HG03558 (cell line): ENCODE results near the gene MRPL23.
"Not testable (repeated sequence)": the region's sequence is repeated elsewhere in the genome, so short reads cannot be mapped to it uniquely, and the experiment has no call there.

Experiments used
- ATAC-seq: cut with Tn5 transposase; IDR thresholded peaks from one replicate; pipeline ENCODE4 v1.9.1; 2021; ENCODE audit warnings: moderate number of reproducible peaks; ENCODE audit not compliant: unreplicated experiment; ENCODE audit errors: extremely low read depth

MRPL23 gene

DNA sequence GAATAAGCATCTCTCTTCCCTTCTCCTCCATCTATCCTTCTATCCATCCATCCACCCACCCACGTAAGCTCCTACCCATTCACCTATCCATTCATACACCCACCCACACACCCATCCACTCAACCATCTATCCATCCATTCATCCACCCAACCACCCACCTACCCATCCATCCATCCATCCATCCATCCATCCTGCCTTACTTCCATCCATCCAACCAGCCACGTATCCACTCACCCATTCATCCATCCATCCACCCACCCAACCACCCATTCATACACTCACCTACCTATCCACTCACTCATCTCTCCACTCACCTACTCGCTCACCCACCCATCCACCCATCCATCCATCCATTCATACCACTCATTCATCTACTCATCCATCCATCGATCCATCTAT lies 14.5 kb upstream of the MRPL23 start:
- no peak for ATAC-seq

DNA sequence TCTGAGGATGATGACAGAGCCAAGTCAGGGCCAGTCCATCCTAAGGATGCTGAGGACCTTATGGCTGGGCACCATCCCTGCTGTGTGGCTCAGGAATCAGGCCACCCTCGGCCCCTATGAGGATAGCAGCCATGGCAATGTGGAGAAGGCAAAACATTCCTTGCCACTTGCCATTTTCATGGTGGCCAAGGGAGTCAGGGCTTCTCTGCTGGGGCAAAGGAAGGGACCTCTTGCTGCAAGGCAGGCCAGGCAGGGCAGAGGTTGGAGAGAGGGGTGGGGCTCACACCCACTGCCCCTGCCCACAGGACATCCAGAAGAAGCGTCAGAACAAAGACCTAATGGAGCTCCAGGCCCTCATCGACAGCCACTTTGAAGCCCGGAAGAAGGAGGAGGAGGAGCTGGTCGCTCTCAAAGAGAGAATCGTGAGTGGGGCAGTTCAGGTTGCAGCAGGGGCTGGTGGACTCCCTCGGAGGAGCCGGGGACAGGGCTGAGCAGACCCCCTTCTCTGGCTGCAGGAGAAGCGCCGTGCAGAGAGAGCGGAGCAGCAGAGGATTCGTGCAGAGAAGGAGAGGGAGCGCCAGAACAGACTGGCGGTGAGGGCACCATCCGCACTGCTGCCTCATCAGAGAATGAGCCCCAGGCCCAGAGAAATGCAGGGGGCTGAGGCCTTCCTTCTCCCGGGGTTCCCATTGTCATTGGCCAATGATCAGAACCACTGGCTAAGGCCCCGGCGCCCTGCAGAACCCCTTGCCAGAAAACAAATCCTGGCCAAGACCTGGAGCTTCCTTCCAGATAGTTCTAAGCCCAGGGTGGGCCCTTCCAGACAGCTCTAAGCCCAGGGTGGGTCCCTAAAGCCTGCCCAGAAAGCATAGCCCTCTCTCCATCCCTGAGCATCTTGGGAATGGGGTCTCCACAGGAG lies 13.5 kb upstream of the MRPL23 start:
- no peak for ATAC-seq

DNA sequence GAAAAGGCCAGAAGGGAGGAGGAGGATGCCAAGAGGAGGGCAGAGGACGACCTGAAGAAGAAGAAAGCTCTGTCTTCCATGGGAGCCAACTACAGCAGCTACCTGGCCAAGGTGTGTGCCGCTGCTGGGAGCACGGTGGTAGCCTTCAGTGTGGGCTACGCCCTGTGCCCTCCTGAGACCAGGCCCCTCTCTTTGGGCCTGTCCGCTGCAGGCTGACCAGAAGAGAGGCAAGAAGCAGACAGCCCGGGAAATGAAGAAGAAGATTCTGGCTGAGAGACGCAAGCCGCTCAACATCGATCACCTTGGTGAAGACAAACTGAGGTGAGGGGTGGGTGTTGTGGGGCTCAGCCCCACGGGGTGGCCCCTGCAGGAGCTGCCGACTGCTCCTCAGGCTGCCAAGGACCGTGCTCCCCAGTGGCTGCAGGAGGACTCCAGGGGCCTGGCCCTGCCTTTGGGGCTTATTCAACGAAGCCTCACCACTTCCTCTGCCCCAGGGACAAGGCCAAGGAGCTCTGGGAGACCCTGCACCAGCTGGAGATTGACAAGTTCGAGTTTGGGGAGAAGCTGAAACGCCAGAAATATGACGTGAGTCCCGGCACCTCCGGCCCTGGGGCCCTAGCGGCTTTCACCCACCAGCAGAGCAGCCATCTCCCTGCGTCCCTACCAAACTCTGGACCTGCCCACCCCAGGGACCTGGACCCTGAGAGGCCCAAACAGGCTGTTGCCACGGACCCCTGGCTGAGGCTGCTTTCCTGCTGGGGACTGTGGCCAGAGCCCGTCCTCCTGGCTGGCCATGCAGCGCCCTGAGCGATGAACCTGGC lies 12.6 kb upstream of the MRPL23 start:
- ATAC-seq, result no peak

DNA sequence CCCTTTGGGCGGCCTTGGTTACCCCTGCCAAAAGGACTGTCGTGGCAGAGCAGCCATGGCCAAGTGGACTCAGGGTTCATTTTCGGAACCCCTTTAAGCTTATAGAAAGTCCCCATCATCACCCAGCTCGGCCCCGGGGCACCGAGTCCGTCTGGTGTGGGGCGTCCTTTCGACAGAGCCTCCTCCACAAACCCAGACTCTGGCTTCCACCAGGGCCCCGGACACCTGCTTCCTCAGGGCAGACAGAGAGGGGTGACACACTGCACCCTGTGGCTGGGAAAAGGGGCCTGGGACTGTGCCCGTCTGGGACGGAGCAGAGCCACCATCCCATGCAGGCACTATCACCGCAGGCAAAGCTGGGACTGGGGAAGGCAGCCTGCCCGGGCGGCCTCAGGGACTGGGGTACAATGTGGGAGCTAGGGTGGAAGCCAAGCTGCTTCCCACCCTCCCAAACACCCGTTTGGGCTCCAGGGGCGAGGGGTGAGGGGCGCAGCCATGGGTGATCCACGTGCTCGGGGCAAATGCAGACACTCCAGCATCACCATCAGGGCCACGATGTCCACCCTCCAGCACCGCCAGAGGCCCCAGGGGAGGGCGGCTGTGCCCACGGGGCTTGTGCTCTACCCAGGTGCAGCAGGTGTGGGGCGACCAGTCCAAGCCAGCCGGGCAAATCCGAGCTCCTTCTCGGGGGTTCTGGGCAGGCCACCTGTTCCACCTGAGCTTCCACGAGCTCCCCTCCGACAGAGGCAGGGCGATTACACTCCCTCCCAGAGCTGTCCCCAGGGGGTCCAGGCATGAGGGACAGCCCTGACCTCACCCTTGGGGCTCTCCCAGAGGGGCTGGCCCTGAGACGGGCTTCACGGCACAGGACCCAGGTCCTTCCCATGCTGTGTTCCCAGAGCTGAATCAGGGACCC lies 11.7 kb upstream of the MRPL23 start:
- no peak for ATAC-seq

DNA sequence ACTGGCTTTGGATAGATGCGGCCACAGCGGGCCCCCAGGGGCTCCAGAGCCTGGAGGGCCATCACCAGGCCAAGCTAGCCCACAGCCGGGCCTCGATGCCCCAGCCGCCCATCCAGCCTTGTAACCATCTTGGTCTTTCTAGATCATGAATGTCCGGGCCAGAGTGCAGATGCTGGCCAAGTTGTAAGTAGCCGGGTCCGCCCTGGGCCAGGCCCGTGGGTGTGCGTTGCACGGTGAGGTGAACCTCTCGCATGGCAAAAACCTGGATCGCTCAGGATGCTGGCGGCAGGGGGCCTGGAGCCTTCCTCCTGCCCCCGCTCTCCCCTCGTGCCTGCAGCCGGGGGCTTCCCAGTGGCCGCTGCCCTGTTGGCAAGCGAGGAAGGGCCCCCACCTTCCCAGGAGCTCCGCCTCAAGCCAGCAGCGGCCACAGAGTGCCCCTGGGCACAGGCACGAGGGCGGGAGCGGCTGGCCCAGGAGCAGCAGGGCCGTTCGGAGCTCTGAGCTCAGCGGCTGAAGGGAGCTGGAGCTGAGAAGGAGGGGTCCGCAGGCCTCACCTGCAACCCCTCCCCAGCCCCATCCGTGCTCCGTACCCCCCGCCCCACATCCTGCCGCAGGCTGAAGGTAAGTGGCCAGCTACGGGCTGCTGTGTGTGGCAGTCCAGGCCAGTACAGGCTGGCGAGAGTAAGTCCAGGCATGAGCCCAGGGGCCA lies 10.9 kb upstream of the MRPL23 start:
- no peak for ATAC-seq

DNA sequence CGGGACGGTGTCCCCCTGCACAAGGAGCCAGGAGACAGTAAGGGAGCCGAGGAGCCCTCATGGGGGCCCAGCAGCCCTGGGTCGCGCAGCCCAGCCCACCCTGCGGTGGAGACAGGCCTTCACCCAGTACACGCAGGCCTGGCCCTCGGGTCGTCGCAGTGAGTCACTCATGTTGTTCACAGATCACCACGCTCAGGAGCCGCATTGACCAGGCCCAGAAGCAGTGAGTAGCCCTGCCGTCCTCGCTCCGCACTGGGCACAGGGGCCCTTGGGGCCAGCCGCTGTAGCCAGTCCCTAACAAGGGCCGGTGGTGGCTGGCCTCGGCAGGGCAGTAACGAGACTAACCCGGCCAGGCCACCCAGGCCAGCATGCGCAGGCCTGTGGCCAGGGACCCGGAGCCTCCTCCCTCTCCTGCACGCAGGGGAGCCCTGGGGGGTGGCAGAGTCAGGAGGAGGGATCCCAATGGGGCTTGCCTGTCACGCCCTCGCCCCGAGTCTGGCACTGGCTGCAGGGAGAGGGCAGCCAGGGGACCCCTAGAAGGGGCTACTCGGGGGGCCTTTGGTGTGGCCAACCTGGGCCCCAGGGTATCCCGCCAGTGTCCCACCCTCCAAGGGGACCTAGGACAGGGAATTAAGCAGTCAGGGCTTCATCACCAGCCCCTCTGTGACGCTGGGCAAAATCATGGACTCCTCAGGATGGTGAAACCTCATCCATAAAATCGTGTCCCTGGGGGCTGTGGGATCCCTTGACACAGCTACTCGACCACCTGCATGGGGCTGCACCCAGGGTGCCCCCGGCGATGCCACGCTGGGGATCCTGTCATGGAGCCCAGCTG lies 10.1 kb upstream of the MRPL23 start:
- no peak for ATAC-seq

DNA sequence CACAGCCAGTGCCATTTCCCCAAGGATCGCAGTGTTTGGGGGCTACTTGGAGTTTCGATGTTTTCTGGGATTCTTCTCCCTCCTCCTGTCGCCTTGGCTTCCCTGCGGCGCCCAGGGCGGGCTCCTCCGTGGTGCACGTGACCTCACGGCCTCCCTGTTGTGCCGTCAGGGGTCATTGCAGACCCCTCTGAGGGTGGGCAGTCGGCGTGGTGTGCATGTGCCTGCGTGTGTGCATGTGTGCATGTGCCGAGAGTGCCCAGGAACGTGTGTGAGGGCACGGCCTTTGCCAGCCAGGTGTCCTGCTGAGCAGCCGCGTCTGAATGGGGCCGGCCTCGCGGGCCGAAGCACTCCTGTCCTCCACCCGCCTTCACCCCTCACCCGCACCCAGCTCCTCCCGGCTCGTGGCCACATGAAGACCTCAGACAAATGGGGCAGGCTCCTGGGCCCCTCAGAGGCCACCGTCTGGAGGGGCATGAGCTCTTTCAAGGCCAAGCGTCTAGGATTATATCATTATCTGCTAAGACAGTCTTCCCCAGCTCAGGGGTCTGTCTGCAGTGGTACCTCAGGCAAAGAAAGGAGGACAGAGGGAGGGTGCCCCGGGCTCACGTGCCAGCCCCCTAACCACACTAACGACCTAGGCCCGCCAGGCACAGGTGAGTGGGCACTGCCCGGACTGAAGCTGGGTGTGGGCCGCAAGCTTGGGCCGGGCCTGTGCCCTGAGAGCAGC lies 9.4 kb upstream of the MRPL23 start:
- ATAC-seq, result no peak

DNA sequence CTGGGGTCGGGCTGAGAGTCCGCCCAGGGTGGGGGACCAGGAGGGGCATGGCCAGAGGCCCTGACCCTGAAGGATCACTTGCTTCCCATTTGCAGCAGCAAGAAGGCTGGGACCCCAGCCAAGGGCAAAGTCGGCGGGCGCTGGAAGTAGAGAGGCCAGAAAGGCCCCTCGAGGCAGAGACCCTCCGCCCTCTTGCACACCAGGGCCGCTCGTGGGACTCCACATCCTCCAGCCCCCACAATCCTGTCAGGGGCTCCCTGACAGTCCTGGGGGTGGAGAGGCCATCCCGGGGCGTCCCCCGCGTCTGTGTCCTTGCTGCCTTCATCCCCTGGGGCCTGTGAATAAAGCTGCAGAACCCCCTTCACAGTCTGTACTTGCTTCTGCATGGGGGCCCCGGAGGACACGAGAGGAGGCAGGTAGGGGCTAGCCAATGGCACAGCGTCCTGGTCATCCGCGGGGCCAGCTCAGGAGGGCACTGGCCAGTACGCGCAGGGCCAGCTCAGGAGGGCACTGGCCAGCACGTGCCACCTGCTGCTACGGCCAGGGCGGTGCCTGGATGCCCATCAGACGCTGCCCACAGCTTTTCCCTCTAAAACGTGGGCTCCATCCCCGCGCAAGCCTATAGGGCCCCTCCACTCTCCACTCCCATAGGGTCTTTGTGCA lies 8.7 kb upstream of the MRPL23 start:
- no peak for ATAC-seq

DNA sequence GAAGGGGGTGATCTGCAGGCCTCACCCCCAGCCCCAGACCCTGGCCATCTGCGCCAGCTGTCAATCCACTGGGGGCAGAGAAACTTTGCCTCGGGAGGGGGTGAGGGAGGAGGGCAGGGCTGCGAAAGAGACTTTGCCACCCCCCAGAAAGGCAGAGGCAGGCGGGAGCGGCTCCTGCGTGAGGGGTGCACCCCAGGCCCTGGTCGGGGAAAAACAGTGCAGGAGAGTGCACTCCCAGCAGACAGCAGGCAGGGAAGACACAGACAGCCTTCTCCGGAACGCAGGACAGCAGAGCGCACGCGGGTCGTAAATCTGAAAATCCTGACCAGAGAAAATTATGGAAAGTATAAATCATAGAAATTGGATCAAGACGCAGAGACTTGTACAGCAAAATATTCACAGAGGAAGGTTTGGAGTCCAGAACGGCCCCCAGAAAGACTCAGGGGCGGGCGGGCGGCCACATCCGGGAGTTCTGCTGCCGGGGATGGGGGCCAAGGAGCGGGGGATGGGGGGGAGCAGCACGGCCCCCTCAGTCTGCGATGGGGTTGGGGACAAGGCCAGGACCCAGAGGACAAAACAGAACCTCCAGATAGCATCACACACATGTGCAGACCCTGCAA lies 8.0 kb upstream of the MRPL23 start:
- ATAC-seq, result no peak

DNA sequence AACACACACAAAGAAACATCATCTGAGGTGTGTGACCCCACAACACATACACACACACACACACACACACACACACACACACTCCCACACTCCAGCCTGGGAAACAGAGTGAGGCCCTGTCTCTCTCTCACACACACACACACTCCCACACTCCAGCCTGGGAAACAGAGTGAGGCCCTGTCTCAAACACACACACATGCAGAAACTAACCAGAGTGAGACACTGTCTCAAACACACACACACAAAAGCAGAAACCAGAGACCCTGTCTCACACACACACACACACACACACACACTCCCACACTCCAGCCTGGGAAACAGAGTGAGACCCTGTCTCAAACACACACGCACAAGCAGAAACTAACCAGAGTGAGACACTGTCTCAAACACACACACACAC lies 7.3 kb upstream of the MRPL23 start:
- ATAC-seq, result not testable (repeated sequence)

DNA sequence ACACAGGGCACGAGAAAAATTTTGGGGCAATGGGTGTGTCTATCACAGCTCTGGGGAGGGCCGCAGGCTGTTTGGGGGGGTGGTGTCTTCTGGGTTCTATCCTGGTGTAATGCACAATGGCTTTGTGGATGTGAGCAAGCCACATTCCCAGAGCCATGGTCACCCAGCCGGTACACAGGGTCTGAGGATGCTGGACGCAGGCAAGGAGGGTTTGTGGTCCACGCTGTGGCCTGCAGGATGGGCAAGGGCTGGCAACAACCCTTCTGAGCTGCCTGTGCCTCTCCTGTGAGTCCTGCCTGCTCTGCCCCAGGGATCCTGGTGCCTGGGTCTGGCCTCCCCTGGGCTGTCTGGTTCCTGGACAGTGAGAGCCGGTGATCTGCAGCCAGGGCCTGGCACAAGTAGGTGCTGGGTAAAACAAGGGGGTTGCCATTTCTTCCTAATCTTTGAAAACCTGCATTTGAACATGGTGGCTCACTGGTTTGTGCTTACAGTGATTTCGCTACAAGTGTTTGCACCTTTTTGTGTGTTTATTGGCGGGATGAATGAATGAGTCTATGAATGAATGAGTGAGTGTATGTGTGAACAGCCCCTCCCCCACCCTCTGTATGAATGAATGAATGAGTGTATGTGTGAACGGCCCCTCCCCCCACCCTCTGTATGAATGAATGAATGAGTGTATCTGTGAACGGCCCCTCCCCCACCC lies 4.4 kb upstream of the MRPL23 start:
- ATAC-seq, result no peak

DNA sequence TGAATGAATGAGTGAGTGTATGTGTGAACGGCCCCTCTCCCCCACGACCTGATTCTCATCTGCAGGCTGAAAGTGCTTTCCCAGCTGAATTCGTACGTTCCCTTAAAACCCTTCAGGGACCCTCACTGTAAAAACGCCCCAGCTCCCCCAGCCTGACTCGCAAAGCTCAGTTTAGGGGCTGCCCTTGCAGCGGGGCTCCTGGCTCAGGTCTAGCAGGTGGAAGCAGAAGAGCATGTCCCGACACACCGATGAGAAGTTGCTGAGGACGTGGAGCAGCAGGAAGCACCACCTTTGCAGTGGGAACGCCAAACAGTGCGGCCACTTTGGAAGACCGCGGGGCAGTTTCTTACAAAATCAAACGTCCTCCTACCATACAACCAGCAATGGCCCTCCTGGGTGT lies 3.6 kb upstream of the MRPL23 start:
- ATAC-seq, result no peak

DNA sequence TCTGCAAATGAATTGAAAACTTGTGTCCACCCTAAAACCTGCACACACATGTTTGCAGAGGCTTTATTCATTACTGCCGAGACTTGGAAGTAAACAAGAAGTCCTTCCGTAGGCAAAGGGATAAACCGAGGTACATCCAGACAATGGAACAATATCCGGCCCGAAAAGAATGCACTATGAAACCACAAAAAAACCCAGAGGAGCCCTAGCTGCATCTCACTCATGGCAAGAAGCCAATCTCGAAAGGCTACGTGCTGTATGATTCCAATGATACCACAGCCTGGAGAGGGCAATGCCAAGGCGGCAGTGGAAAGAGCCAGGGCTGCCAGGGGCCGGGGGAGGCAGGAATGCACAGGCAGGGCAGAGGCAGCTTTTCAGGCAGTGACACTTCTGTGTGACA lies 3.2 kb upstream of the MRPL23 start:
- ATAC-seq, result no peak

DNA sequence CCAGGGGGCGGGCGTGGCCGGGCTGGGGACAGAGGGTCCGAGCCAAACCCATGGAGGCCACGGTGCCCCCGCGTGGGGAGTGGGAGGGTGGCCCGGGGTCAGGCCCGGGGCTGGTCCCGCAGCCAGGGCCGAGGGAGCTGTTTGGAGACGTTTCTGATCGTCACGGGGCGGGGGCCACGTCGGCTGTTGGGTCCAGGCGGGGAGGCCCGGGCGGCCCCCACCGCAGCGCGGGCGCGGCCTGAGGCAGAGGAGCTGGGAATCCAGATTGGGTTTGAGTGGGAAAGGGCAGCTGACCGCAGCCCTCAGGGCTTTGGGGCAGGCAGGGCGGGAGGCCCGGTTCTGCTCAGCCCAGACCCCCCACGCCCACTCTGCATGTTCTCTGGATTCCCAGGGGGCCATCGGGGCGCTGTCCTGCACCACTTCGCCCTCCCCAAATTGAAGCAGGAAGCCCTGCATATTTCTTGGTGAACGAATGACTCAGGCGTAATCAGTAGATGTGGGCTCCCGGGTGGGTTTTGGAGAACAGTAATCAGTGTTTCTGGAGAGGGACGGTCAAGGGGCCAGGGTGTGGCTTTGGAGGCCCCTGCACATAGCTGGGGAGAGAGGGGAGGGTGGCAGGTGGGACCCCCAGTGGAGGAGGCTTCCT lies 583 bp downstream of the MRPL23 start:
- ATAC-seq, result no peak

DNA sequence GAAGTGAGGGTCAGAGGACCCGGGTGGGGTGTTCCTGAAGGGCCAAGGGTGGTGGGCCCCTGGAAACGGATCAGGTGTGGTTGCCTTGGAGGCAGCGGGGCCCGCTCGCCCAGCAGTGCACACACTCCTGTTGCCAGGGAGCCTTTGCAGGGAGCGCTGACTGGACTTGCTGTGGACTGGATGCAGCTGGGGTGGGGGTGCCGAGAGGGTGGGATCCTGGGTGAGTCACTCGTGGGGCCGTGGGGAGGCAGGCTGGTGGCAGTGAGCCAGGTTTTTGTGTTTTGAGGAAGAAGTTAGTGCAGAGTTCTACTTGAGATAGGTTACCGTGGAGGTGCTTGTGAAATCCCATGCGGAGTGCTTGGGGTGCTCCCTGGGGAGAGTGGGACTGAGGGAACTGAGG lies 1.3 kb downstream of the MRPL23 start:
- ATAC-seq, result no peak

DNA sequence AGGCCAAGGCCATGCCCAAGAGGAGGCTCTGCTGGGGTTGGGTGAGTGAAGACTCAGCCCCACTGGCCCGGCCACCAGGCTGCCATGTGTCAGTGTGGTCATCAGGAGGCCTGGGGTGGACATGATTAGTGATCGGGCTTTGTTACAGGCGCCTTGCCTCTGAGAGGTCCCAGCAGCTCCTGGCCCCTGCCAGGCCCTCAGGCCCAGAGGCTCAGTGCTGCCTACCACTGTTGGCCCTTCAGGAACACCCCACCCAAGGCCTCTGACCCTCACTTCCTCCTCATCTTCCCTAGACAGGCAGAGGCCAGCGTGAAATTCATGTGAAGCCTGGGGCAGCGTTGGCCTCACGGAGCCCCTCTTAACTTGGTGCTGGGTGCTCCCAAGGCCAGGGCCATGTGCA lies 2.2 kb downstream of the MRPL23 start:
- no peak for ATAC-seq
